RWPE1 (cell line): ENCODE results near the gene JTB.
"Not testable (repeated sequence)": the region's sequence is repeated elsewhere in the genome, so short reads cannot be mapped to it uniquely, and the experiment has no call there.

Experiments used
- CTCF ChIA-PET: fragments of 350-600 bp; sonication (Branson Sonifier 250); formaldehyde crosslinking; extraction: SDS; loops from one replicate; lab custom pipeline; 2021; lab: Yijun Ruan, JAX
- POLR2A ChIA-PET: fragments of 400-600 bp; formaldehyde crosslinking; extraction: SDS; loops from one replicate; lab custom pipeline; 2020; ENCODE audit warnings: antibody characterized with exemption; ENCODE audit not compliant: low non-redundant PET; lab: Yijun Ruan, JAX
- DNase-seq: peaks from one replicate; pipeline ENCODE4 v3.0.0; 2012; ENCODE audit warnings: low spot score
- H3K27ac ChIP-seq: fragments of 450-650 bp; 2 replicates; pipeline ENCODE4 v1.5.1; 2017
- TF ChIP-seq, protein P1 (sequence below): fragments of 450-650 bp; conservative IDR thresholded peaks from 2 replicates; pipeline ENCODE4 v1.5.1; 2017; ENCODE audit warnings: low read depth, mild to moderate bottlenecking

Gene JTB

DNA sequence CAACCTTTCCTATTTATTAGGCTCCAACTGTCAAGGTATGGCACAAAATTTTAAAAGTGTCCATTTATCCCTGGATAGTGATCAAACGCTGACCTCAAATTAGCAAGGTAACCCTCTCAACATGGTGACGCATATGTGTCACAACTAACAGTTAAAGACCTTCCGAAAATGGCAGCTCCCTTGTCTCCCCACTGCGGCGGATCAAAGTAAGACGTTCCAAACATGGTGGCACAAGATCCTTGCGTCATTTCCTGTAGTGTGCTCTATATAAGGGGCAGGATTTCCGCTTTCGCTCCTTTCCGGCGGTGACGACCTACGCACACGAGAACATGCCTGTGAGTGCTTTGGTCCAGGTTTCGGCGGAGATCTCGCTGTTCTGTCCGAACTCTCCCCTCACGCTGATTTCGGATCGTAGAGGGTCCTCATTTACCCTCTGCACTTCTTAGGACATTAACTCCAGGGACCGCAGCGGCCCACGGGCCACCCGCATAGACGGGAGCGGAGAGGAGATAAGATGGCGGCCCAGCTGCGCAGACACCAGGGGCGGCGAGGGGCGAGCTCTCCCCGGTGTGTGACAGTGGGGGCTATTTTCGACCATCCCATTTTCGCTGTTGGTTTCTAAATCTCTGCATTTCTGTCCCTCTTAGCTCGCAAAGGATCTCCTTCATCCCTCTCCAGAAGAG, 13.1 kb upstream of the JTB start, which contains the start of gene RPS27:
TSS of gene RPS27 (plus strand) at position 295 of the 683 bp plus-strand sequence. CDS start at position 330, 35 bp downstream.
- TF ChIP-seq, protein P1, sequence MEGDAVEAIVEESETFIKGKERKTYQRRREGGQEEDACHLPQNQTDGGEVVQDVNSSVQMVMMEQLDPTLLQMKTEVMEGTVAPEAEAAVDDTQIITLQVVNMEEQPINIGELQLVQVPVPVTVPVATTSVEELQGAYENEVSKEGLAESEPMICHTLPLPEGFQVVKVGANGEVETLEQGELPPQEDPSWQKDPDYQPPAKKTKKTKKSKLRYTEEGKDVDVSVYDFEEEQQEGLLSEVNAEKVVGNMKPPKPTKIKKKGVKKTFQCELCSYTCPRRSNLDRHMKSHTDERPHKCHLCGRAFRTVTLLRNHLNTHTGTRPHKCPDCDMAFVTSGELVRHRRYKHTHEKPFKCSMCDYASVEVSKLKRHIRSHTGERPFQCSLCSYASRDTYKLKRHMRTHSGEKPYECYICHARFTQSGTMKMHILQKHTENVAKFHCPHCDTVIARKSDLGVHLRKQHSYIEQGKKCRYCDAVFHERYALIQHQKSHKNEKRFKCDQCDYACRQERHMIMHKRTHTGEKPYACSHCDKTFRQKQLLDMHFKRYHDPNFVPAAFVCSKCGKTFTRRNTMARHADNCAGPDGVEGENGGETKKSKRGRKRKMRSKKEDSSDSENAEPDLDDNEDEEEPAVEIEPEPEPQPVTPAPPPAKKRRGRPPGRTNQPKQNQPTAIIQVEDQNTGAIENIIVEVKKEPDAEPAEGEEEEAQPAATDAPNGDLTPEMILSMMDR: no peak
- peak; percentile 94 for DNase-seq
- ChIA-PET CTCF (interaction anchor here (0.8 kb wide), 1 partner anchor 169 kb away, joined by 4 read pairs; no protein-coding TSS in a partner anchor), POLR2A (interaction anchor here (0.7 to 1.5 kb wide), 5 partner anchors 9 to 67 kb away, joined by 3 to 8 read pairs (median 6); partner anchors contain the start of gene CREB3L4)
- H3K27ac ChIP-seq: peak within 1 kb of the TSS; percentile 80

DNA sequence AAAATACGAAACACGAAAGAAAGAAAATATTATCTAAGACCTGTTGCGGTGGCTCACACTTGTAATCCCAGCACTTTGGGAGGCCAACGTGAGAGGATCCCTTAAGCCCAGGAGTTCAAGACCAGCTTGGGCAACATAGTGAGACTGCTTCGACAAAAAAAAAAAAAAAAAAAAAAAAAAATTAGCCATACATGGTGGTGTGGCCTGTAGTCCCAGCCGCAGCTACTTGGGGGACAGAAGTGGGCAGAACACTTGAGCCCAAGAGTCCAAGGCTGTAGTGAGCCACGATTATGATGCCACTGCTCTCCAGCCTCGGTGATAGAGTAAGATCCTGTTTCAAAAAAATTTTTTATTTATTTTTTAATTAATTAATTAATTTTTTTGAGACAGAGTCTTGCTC, 10.1 kb upstream of the JTB start:
- H3K27ac ChIP-seq: peak overlapping the region; percentile 77
- ChIA-PET CTCF (interaction anchor here (0.7 to 3.6 kb wide), 5 partner anchors 35 to 564 kb away, joined by 3 to 18 read pairs (median 3); no protein-coding TSS in a partner anchor), POLR2A (no interaction called here)
- TF ChIP-seq, protein P1: no peak
- no peak for DNase-seq

DNA sequence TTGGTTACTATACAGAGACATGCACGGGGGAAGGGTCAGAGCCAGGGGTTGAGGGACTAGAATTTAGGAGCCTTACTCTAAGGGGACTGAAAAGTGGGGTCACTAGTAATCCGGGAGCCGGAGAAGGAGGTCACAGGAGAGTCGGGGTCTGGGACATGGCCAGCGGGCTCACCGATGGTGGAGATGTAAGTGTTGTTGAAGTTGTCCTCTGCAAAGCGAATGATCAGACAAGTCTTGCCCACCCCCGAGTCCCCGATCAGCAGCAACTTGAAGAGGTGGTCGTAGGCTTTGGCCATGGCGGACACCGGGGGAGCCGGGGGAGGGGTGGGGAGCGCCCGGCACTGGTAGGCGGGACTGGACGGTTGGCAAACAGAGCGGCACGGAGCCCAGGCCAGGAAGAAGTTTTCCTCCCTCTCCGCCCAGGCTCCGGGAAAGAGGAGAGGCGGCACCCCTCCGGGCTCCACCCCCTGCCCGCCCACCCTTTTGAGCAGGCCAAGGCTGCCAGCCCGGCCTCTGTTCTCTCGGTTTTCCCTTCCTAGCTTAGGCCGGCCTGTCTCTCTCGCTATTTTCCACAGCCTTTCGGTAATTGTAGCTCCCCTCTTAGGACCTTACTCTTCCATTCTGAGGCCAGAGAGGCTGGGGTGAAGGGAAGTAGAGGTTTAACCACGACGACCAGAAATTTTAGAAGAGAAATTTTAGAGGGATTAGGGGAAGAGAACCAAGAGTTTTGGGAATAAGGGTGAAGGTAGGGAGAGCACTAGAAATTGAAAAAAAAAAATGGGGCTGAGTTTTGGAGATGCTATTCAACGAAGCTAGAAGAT, 8.7 kb upstream of the JTB start, which contains the start of gene RAB13:
TSS of gene RAB13 (minus strand) at position 399 of the 821 bp plus-strand sequence. CDS start at position 296, 103 bp downstream.
- ChIA-PET CTCF (interaction anchor here (0.5 to 3.6 kb wide), 24 partner anchors 8 to 632 kb away, joined by 3 to 18 read pairs (median 4); partner anchors contain the start of genes CREB3L4, HAX1, JTB and S100A9), POLR2A (interaction anchor here (1.2 kb wide), 2 partner anchors 19 to 23 kb away, joined by 3 to 4 read pairs; partner anchors contain the start of genes CREB3L4 and SLC39A1)
- peak within 1 kb of the TSS; percentile 84 for H3K27ac ChIP-seq
- TF ChIP-seq, protein P1: no peak
- peak; percentile 93 for DNase-seq

DNA sequence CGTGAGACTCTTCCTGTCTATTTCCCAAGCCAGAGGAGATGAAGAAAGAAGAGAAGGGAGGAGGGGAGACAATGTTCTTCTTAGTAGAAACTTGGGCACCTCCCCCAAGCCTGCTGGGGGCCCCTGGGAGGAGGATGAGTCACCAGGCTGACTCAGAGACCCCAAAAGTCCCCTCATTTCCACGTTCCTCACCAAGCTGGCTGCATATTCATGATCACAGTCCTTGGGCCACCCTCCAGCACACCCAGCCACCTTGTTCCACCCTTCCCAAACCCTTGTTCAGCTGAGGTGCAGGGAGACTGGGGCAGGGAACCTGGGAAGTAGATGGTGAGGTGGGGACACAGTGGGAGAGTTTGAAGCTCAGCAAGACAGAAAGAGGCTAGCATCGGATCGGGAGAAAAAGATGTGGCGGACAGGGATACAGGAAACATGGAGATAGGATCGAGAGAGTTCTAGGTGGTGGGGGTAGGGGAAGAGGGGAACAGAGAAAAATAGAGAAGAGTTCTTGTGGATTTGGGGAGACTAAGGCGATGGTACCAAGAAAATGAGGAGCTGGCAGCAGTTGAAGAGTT, 8.0 kb upstream of the JTB start:
- no peak for DNase-seq
- ChIA-PET POLR2A (interaction anchor here (1.2 kb wide), 1 partner anchor 18 kb away, joined by 3 read pairs; the partner anchor contains the start of gene CREB3L4), CTCF (interaction anchor here (0.6 to 3.6 kb wide), 3 partner anchors 39 to 340 kb away, joined by 5 to 18 read pairs (median 6); no protein-coding TSS in a partner anchor)
- H3K27ac ChIP-seq: peak overlapping the region; percentile 84
- TF ChIP-seq, protein P1: no peak

DNA sequence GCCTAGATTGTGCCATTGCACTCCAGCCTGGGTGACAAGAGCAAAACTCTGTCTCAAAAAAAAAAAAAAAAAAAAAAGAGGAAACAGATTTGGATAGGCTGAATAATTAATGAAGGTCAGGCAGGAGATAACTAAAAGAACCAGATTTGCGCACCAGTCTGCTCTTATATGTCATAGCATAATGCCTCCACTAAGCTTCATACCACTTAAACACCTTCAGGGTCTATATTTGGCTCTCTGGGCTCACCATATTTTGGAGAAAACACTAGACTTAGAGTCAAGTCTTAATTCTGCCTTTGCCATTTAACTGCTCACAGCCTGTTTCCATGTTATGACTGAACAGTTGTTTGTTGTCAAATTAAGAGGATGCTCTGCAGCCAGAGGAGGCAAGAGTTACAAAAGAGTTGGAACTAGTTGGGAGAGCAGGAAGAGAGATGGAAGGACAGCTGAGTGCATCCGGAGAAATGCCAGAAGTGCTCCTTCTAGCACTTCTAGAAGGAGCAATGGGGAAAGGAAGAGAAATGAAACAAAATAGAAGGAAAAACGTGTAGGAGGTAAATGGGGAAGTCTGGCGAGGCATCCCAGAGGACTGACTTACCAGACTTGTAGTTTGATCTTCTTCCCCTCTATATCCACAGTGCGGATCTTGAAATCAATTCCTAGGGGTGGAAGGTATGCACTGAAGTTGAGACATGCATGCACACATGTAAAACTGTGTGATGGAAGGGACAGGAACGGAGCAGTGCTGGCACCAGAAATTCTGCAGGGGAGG, 6.8 kb upstream of the JTB start:
- no peak overlapping the region for H3K27ac ChIP-seq
- ChIA-PET CTCF (interaction anchor here (0.6 kb wide), 1 partner anchor 248 kb away, joined by 5 read pairs; no protein-coding TSS in a partner anchor), POLR2A (no interaction called here)
- TF ChIP-seq, protein P1: no peak
- DNase-seq: no peak

DNA sequence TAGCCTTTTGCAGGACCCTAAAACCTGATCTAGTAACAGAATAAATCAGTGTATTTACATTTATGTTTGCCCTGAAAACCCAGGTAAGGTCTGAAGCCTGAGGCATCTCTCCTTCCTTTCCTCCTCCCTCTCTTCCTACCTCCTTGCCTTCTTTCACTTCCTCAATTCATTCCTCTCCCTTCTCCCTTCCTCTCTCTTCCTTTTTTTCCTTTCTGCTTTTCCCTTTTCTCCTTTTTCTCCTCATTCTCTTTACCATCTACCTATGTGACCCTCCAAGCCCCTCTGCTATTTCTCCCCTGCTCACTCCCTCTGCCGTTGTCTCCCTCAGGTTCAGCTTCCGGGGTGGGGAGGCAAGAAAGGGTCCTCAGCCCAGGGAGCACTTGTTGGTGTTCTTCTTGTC, 4.3 kb upstream of the JTB start:
- DNase-seq, POLR2A ChIA-PET, H3K27ac ChIP-seq: not testable (repeated sequence)
- CTCF ChIA-PET: interaction anchor here (0.6 kb wide), 1 partner anchor 347 kb away, joined by 4 read pairs; no protein-coding TSS in a partner anchor

DNA sequence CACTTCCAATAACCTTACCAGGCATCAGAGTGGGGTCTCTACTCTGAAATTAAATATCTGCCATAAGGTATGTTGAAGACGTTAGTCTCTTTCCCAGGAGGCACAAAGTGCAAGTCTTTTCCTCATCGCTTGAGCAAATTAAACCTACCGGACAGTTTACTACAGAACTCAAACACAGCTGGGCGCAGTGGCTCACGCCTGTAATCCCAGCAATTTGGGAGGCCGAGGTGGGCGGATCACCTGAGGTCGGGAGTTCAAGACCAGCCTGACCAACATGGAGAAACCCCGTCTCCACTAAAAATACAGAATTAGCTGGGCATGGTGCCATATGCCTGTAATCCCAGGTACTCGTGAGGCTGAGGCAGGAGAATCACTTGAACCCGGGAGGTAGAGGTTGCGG, 1.6 kb upstream of the JTB start:
- CTCF ChIA-PET, DNase-seq: not testable (repeated sequence)
- peak overlapping the region; percentile 22; the same call in 1 of the 2 replicates for H3K27ac ChIP-seq
- POLR2A ChIA-PET: interaction anchor here (2.8 kb wide), 1 partner anchor 12 kb away, joined by 16 read pairs; the partner anchor contains the start of gene CREB3L4
